B cell (primary cell): ENCODE results near the gene EXOSC10. TPM values are rescaled to one million over a fixed set of nuclear protein-coding genes. Genes with fewer than 3 reads are reported as not detected.
A peak's percentile ranks its signal among the peaks of the same experiment; 100 is the strongest.

Source experiments
- ATAC-seq: fragments of 200-7000 bp; cut with Tn5 transposase; one replicate; pipeline ENCODE4 v1.10.0; 2021; ENCODE audit warnings: low read depth, mild to moderate bottlenecking, moderate number of reproducible peaks, moderate library complexity
- CTCF ChIA-PET: fragments of 350-600 bp; sonication (Branson Sonifier 250); formaldehyde crosslinking; loops from one replicate; lab custom pipeline; 2021; ENCODE audit warnings: antibody characterized with exemption, inconsistent platforms; lab: Charles Lee
- POLR2A ChIA-PET: fragments of 350-600 bp; sonication (Branson Sonifier 250); formaldehyde crosslinking; loops from one replicate; lab custom pipeline; 2021; ENCODE audit warnings: antibody characterized with exemption; lab: Charles Lee
- DNase-seq: peaks from one replicate; pipeline ENCODE4 v3.0.0; 2013
- H2AFZ ChIP-seq: 2 replicates; pipeline ENCODE4 v1.6.1; 2012; ENCODE audit warnings: mild to moderate bottlenecking, low read depth, low read length; ENCODE audit not compliant: insufficient read depth, poor library complexity, severe bottlenecking
- H3K27ac ChIP-seq, 2 donors: 1 replicate in 1 of 2; 2 replicates in 1 of 2; pipeline ENCODE4 v1.5.1; 2012 to 2013; ENCODE audit warnings: low read length in 2 of 2, mild to moderate bottlenecking in 2 of 2, moderate library complexity in 1 of 2
- H3K27me3 ChIP-seq, 4 experiments: fragments of 200-600 bp in 1 of 4; sonication (generic) in 1 of 4; replicated peaks in 1 of 4; 1 replicate in 2 of 4; 2 replicates in 2 of 4; pipeline versions ENCODE4 v1.6.1 to v1.7.0; 2013 to 2016; ENCODE audit warnings: low read length in 3 of 4, mild to moderate bottlenecking in 2 of 4, mixed read lengths in 1 of 4, moderate library complexity in 1 of 4; ENCODE audit not compliant: insufficient read depth in 4 of 4, control insufficient read depth in 3 of 4; ENCODE audit errors: control extremely low read depth in 1 of 4
- H3K36me3 ChIP-seq, 2 experiments: replicated peaks in 1 of 2; 1 replicate in 1 of 2; 2 replicates in 1 of 2; pipeline versions ENCODE4 v1.6.1 to v1.7.1; 2013; ENCODE audit warnings: low read length in 1 of 2; ENCODE audit not compliant: insufficient read depth in 2 of 2, control insufficient read depth in 1 of 2; ENCODE audit errors: control extremely low read depth in 1 of 2, extremely low read depth in 1 of 2
- H3K4me1 ChIP-seq, 2 donors: fragments of 200-600 bp in 1 of 2; sonication (generic) in 1 of 2; 1 replicate in 1 of 2; 2 replicates in 1 of 2; pipeline versions ENCODE4 v1.5.1 to v1.6.1; 2013 to 2017; ENCODE audit warnings: low read length in 2 of 2; ENCODE audit not compliant: control insufficient read depth in 2 of 2, insufficient read depth in 2 of 2
- H3K4me2 ChIP-seq: replicated peaks from 2 replicates; pipeline ENCODE3; 2012; ENCODE audit warnings: mild to moderate bottlenecking, low read depth, low read length; ENCODE audit not compliant: poor library complexity, severe bottlenecking
- H3K4me3 ChIP-seq, 5 experiments: fragments of 200-600 bp in 1 of 5; sonication (generic) in 1 of 5; 1 replicate in 3 of 5; 2 replicates in 2 of 5; pipeline versions ENCODE4 v1.5.1 to v1.7.0; 2011 to 2016; ENCODE audit warnings: low read length in 4 of 5, mild to moderate bottlenecking in 4 of 5, low read depth in 2 of 5, control low read depth in 1 of 5, moderate library complexity in 1 of 5; ENCODE audit not compliant: insufficient read depth in 1 of 5; ENCODE audit errors: control extremely low read depth in 1 of 5, extremely low read depth in 1 of 5
- H3K79me2 ChIP-seq: fragments of 200-600 bp; sonication (generic); one replicate; pipeline ENCODE4 v1.6.0; 2016; ENCODE audit warnings: low read length; ENCODE audit not compliant: control insufficient read depth, insufficient read depth
- H3K9ac ChIP-seq: fragments of 200-600 bp; sonication (generic); 2 replicates; pipeline ENCODE4 v1.6.1; 2017; ENCODE audit warnings: mild to moderate bottlenecking, low read length, moderate library complexity
- H3K9me3 ChIP-seq, 3 donors: one replicate each; pipeline versions ENCODE4 v1.6.1 to v1.7.1; 2013; ENCODE audit warnings: low read length in 2 of 3; ENCODE audit not compliant: control insufficient read depth in 2 of 3, insufficient read depth in 1 of 3; ENCODE audit errors: control extremely low read depth in 1 of 3
- H4K20me1 ChIP-seq: 2 replicates; pipeline ENCODE4 v1.6.0; 2012; ENCODE audit warnings: mild to moderate bottlenecking, low read length; ENCODE audit not compliant: insufficient read depth, control insufficient read depth, poor library complexity, severe bottlenecking
- H3K27ac Mint-ChIP-seq: one replicate; pipeline ENCODE4 v1.8.0; 2021; ENCODE audit warnings: mixed read lengths
- H3K27me3 Mint-ChIP-seq: one replicate; pipeline ENCODE4 v1.8.0; 2021; ENCODE audit warnings: mixed read lengths
- H3K4me1 Mint-ChIP-seq: one replicate; pipeline ENCODE4 v1.8.0; 2021; ENCODE audit warnings: mixed read lengths
- H3K4me3 Mint-ChIP-seq: one replicate; pipeline ENCODE4 v1.8.0; 2021; ENCODE audit warnings: mixed read lengths
- H3K9me3 Mint-ChIP-seq: one replicate; pipeline ENCODE4 v1.8.0; 2022; ENCODE audit warnings: mixed read lengths; ENCODE audit not compliant: insufficient read depth
- EZH2 ChIP-seq: IDR thresholded peaks from 2 replicates; pipeline ENCODE4 v1.6.1; 2012; ENCODE audit warnings: borderline replicate concordance, low read depth, mild to moderate bottlenecking, moderate library complexity, low read length; ENCODE audit not compliant: insufficient read depth, poor library complexity, severe bottlenecking
- WGBS: methylation state at CpG from one replicate; pipeline ENCODE4 v1.1.5; 2013; ENCODE audit warnings: missing lambda C conversion rate; ENCODE audit not compliant: insufficient coverage; 5-methylcytosine and 5-hydroxymethylcytosine counted together
- intact Hi-C: fragments of 100-400 bp; cut with micrococcal nuclease; formaldehyde crosslinking; loops from one replicate; pipeline ENCODE4 v1.10.0; 2022
- polyA plus RNA-seq: library from polyadenylated mRNA; depleted of rRNA; stranded (reverse); fragments of >200 nt; gene quantifications from 2 replicates; pipeline ENCODE4 v1.2.3, GENCODE V29; 2012
- total RNA-seq, 2 donors: library from RNA; stranded (reverse); fragments of 120-200 nt in 1 of 2; gene quantifications; 1 replicate in 1 of 2; 2 replicates in 1 of 2; pipeline versions ENCODE4 v1.2.3 to v1.2.4, GENCODE V29; 2013 to 2022
- TF ChIP-seq, protein P1 (sequence below): fragments of 200-600 bp; IDR thresholded peaks from one replicate; pipeline ENCODE4 v1.8.0; 2022; ENCODE audit warnings: antibody characterized with exemption, mild to moderate bottlenecking

The EXOSC10 gene
- total and polyA plus RNA-seq, 2 donors (not counting 1 experiment from before 2014, with no cell fraction given): 83.4 to 119 TPM

DNA sequence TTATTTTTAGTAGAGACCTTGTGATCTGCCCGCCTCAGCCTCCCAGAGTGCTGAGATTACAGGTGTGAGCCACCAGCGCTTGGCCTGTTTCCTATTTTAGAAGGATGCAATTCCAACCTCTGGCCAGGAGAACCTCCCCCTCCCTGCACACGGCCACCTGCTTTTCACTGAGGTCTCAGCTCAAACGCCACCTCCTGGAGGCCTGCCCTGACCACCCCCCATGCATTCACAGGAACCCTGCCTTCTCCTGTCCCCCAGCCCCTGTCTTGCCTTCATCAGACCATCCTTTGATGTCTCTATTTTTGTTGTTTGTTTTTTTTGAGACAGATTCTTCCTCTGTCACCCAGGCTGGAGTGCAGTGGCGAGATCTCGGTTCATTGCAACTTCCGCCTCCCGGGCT, 42.2 kb downstream of the EXOSC10 start:
- TF ChIP-seq, protein P1, sequence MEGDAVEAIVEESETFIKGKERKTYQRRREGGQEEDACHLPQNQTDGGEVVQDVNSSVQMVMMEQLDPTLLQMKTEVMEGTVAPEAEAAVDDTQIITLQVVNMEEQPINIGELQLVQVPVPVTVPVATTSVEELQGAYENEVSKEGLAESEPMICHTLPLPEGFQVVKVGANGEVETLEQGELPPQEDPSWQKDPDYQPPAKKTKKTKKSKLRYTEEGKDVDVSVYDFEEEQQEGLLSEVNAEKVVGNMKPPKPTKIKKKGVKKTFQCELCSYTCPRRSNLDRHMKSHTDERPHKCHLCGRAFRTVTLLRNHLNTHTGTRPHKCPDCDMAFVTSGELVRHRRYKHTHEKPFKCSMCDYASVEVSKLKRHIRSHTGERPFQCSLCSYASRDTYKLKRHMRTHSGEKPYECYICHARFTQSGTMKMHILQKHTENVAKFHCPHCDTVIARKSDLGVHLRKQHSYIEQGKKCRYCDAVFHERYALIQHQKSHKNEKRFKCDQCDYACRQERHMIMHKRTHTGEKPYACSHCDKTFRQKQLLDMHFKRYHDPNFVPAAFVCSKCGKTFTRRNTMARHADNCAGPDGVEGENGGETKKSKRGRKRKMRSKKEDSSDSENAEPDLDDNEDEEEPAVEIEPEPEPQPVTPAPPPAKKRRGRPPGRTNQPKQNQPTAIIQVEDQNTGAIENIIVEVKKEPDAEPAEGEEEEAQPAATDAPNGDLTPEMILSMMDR: no peak
- no peak for TF ChIP-seq EZH2
- POLR2A ChIA-PET: no interaction called here
- Histone ChIP-seq H3K4me3 (no peak overlapping the region), H3K4me1 (peaks cover 16 to 19% of the 10 kb centered on the region in 2 donors), H3K4me2 (no peak overlapping the region), H3K27ac (no peak overlapping the region), H4K20me1 (peaks cover 10% of the 10 kb centered on the region), H3K9ac (no peak overlapping the region), H3K79me2 (peaks cover 25% of the 10 kb centered on the region), H3K9me3 (no peaks in the 10 kb centered on the region), H2AFZ (no peak overlapping the region), H3K27me3 (no peaks in the 10 kb centered on the region), H3K36me3 (peaks cover 0 to 6% of the 10 kb centered on the region in 2 experiments)
- intact Hi-C loops: no loop called here
- ATAC-seq (no peak), DNase-seq (no peak)
- no peaks in the 10 kb centered on the region for H3K9me3 Mint-ChIP-seq
- CTCF ChIA-PET: interaction anchor here (1.1 kb wide), 1 partner anchor 20 kb away, joined by 6 read pairs; no protein-coding TSS in a partner anchor
- peak overlapping the region; percentile 29 for H3K4me3 Mint-ChIP-seq
- H3K4me1 Mint-ChIP-seq: peaks cover 26% of the 10 kb centered on the region
- no peak overlapping the region for H3K27ac Mint-ChIP-seq
- WGBS: 100% methylated on average over 2 of the region's 8 CpGs
- H3K27me3 Mint-ChIP-seq: no peaks in the 10 kb centered on the region

DNA sequence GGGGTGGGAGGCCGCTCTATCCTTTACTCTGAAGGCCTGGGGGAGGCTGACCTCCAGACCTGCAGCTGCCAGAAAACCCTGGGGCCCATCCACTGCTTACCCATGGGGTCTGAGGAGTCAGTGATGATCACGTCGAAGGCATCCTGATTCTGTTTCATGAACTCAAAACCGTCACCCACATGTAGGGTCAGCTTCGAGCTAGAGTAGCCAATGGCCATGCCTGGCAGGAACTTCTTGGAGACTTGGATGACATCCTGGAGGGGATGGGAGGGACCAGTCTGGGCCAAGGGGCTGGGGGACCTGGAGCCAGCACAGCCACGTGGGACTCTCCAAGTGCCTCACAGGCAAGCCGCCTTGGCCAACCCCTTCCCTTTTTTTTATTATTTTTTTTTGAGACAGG, 43.2 kb downstream of the EXOSC10 start:
- no peak for DNase-seq
- CTCF ChIA-PET: no interaction called here
- no peaks in the 10 kb centered on the region for H3K27me3 Mint-ChIP-seq
- Histone ChIP-seq H3K27ac (no peak overlapping the region), H3K4me3 (no peak overlapping the region), H3K36me3 (peaks cover 0 to 6% of the 10 kb centered on the region in 2 experiments), H2AFZ (no peak overlapping the region), H3K9ac (no peak overlapping the region), H3K27me3 (no peaks in the 10 kb centered on the region), H3K4me1 (peaks cover 16 to 26% of the 10 kb centered on the region in 2 donors), H3K4me2 (no peak overlapping the region), H4K20me1 (peaks cover 10% of the 10 kb centered on the region), H3K79me2 (peaks cover 25% of the 10 kb centered on the region), H3K9me3 (no peaks in the 10 kb centered on the region)
- H3K9me3 Mint-ChIP-seq: no peaks in the 10 kb centered on the region
- POLR2A ChIA-PET: no interaction called here
- WGBS: 100% methylated on average over 4 of the region's 7 CpGs
- no peak overlapping the region for H3K27ac Mint-ChIP-seq
- no peak for ATAC-seq
- H3K4me3 Mint-ChIP-seq: no peak overlapping the region
- peaks cover 28% of the 10 kb centered on the region for H3K4me1 Mint-ChIP-seq
- intact Hi-C loops: no loop called here
- no peak for TF ChIP-seq EZH2
- TF ChIP-seq, protein P1: no peak
